ENCODE measurements around the gene POLR2F. TPM values are rescaled to one million over a fixed set of nuclear protein-coding genes. Genes with fewer than 3 reads are reported as not detected.

Gene POLR2F
- total RNA-seq, 1 donor from 2014 or later: 81.1 TPM

- no peak overlapping the region for H3K27ac Mint-ChIP-seq (ENCODE audit: unreplicated experiment)
- H3K9me3 Mint-ChIP-seq (ENCODE audit: unreplicated experiment): no peaks in the 10 kb centered on the region
- H3K36me3 Mint-ChIP-seq (ENCODE audit: unreplicated experiment): no peaks in the 10 kb centered on the region
- DNase-seq (ENCODE audit: extremely low spot score, unreplicated experiment): no peak
- no peak overlapping the region for H3K4me3 Mint-ChIP-seq (ENCODE audit: unreplicated experiment)
- H3K27me3 Mint-ChIP-seq (ENCODE audit: unreplicated experiment): no peaks in the 10 kb centered on the region
- H3K4me1 Mint-ChIP-seq (ENCODE audit: unreplicated experiment): peaks cover 23% of the 10 kb centered on the region
- no peak for TF ChIP-seq CTCF (IDR thresholded peaks at IDR 0.05)
Measured at GRCh38 chr22:37996079-37996478, 42.6 kb downstream of the POLR2F start.

- no peak for DNase-seq (ENCODE audit: extremely low spot score, unreplicated experiment)
- H3K27ac Mint-ChIP-seq (ENCODE audit: unreplicated experiment): no peak overlapping the region
- no peaks in the 10 kb centered on the region for H3K27me3 Mint-ChIP-seq (ENCODE audit: unreplicated experiment)
- H3K9me3 Mint-ChIP-seq (ENCODE audit: unreplicated experiment): no peaks in the 10 kb centered on the region
- no peak overlapping the region for H3K4me3 Mint-ChIP-seq (ENCODE audit: unreplicated experiment)
- no peaks in the 10 kb centered on the region for H3K36me3 Mint-ChIP-seq (ENCODE audit: unreplicated experiment)
- H3K4me1 Mint-ChIP-seq (ENCODE audit: unreplicated experiment): peaks cover 23% of the 10 kb centered on the region
- no peak for TF ChIP-seq CTCF (IDR thresholded peaks at IDR 0.05)
Measured at GRCh38 chr22:37996515-37997246, 43.2 kb downstream of the POLR2F start.

GRCh38 chr22:37998543-37998942 is 45.0 kb downstream of the POLR2F start:
- no peaks in the 10 kb centered on the region for H3K27me3 Mint-ChIP-seq (ENCODE audit: unreplicated experiment)
- H3K9me3 Mint-ChIP-seq (ENCODE audit: unreplicated experiment): no peaks in the 10 kb centered on the region
- DNase-seq (ENCODE audit: extremely low spot score, unreplicated experiment): no peak
- H3K4me3 Mint-ChIP-seq (ENCODE audit: unreplicated experiment): no peak overlapping the region
- no peaks in the 10 kb centered on the region for H3K36me3 Mint-ChIP-seq (ENCODE audit: unreplicated experiment)
- no peak overlapping the region for H3K27ac Mint-ChIP-seq (ENCODE audit: unreplicated experiment)
- no peak for TF ChIP-seq CTCF (IDR thresholded peaks at IDR 0.05)
- peaks cover 23% of the 10 kb centered on the region for H3K4me1 Mint-ChIP-seq (ENCODE audit: unreplicated experiment)

- H3K4me3 Mint-ChIP-seq (ENCODE audit: unreplicated experiment): no peak overlapping the region
- no peaks in the 10 kb centered on the region for H3K27me3 Mint-ChIP-seq (ENCODE audit: unreplicated experiment)
- DNase-seq (ENCODE audit: extremely low spot score, unreplicated experiment): no peak
- TF ChIP-seq CTCF (IDR thresholded peaks at IDR 0.05): no peak
- H3K4me1 Mint-ChIP-seq (ENCODE audit: unreplicated experiment): peaks cover 23% of the 10 kb centered on the region
- no peaks in the 10 kb centered on the region for H3K9me3 Mint-ChIP-seq (ENCODE audit: unreplicated experiment)
- H3K27ac Mint-ChIP-seq (ENCODE audit: unreplicated experiment): no peak overlapping the region
- H3K36me3 Mint-ChIP-seq (ENCODE audit: unreplicated experiment): no peaks in the 10 kb centered on the region
Measured at GRCh38 chr22:37999236-37999635, 45.7 kb downstream of the POLR2F start.

- no peaks in the 10 kb centered on the region for H3K27me3 Mint-ChIP-seq (ENCODE audit: unreplicated experiment)
- H3K9me3 Mint-ChIP-seq (ENCODE audit: unreplicated experiment): no peaks in the 10 kb centered on the region
- H3K36me3 Mint-ChIP-seq (ENCODE audit: unreplicated experiment): no peaks in the 10 kb centered on the region
- H3K27ac Mint-ChIP-seq (ENCODE audit: unreplicated experiment): no peak overlapping the region
- no peak for TF ChIP-seq CTCF (IDR thresholded peaks at IDR 0.05)
- peaks cover 23% of the 10 kb centered on the region for H3K4me1 Mint-ChIP-seq (ENCODE audit: unreplicated experiment)
- no peak for DNase-seq (ENCODE audit: extremely low spot score, unreplicated experiment)
- no peak overlapping the region for H3K4me3 Mint-ChIP-seq (ENCODE audit: unreplicated experiment)
Measured at GRCh38 chr22:37999640-38000272, 46.3 kb downstream of the POLR2F start.

All from osteocyte (in vitro differentiated cells).